GM18951 (cell line): Measurements from ENCODE around the gene NINJ2.

Experiments used
- POLR2A ChIP-seq: IDR thresholded peaks from 4 replicates; pipeline ENCODE4 v1.6.1; 2011; ENCODE audit warnings: mild to moderate bottlenecking; ENCODE audit not compliant: insufficient read length, insufficient read depth; ENCODE audit errors: extremely low read depth
- in situ Hi-C: fragments of 300-500 bp; cut with MboI; formaldehyde crosslinking; loops from one replicate; pipeline ENCODE4 v1.12.0; 2022; ENCODE audit warnings: low sequenced_read_pairs, mixed read lengths, inconsistent platforms; ENCODE audit not compliant: unreplicated experiment

The NINJ2 gene

GRCh38 chr12:690466-690865, 27.2 kb upstream of the NINJ2 start:
- in situ Hi-C loops: no loop called here
- TF ChIP-seq POLR2A: no peak

- in situ Hi-C loops: no loop called here
- TF ChIP-seq POLR2A: no peak
These were observed 22.1 kb upstream of the NINJ2 start for GRCh38 chr12:685388-685787.

DNA sequence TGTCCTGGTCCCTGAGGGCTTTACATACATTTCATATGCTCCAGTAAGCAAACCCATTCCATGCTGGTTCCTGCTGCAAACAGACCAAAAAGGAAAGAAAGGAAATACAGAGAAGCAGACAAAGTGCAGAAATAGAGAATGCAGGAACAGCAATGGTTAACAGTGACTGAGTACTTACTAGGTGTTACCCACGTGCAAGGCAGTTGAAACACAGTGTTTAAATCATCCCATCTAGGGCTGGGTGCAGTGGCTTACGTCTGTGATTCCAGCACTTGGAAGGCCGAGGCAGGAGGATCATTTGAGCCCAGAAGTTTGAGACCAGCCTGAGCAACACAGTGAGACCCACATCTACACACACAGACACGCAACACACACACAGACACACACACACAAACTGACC, 21.2 kb upstream of the NINJ2 start:
- TF ChIP-seq POLR2A: no peak
- in situ Hi-C loops: no loop called here

DNA sequence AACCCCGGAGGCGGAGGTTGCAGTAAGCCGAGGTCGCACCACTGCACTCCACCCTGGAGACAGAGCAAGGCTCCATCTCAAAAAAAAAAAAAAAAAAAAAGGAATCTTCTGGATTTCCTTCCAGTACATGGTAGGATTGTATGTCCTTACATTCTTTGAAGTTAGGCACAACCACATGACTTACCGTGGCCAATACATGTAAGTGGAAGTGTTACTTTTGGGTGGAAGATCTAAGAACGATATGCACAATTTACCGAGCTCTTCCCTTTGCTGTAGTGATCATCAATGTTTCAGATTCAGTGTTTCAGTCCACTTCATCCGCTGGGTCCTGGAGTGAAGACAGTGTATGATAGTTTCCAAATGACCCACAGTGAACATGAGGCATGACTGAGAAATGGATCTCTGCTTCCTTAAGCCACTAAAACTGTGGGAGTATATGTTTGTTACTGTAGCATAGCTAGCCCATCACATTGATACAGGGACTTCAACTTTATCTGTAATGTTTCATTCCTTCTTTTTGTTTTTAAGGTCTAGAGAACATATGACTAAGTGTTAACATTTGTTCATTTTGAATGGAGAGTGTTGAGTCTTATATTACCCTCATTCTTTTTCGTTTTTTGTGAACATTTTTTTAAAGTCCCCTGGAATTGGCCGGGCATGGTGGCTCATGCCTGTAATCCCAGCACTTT, 18.5 kb upstream of the NINJ2 start:
- in situ Hi-C loops: no loop called here
- no peak for TF ChIP-seq POLR2A

DNA sequence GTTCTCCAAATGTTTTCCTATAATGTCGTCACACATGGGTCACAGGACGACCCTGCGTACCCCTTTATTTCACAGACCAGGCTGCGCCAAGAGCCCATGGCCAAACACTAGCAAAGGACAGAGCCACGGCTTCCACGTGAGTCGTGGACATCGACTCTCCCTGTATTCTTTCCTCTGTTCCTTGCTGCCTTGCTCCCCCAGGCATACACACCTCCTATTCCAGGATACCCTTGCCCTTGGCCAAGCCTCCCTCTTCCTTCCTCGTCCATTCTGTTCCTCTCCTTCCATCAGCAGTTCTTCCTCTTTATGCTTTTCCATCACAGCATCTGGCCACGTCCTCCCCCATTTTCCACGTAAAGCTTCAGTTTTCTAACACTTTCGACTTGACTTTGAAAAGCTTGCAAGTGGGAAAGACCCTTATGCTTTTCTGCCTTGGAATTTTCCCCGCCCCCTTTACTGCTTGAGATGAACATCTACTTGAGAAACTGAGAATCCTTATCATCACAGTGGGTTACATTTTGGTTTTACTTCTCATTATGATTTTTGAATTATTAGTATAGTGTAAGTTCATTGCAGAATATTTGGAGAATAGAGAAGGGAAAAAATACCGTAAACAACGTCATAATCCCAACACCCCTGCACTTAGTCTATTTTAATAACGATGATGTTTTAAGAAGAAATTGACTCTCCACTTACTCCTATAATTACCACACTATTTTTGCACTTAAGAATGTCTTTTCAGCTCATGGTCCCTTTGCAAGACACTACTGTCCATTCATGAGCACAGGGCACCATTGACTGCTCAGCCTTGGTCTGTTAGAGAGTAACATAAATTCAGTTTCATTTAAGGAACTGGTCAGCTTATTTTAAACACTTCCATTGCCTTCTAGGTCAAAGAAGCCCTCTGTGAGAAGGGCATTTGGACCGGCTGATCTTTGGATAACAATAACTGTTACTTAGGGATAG, 15.8 kb upstream of the NINJ2 start:
- in situ Hi-C loops: loop anchor here (10.0 kb wide), 1 partner anchor 66 kb away; no protein-coding TSS in a partner anchor
- no peak for TF ChIP-seq POLR2A

GRCh38 chr12:675562-675961, 12.3 kb upstream of the NINJ2 start:
- no peak for TF ChIP-seq POLR2A
- in situ Hi-C loops: loop anchor here (10.0 kb wide), 1 partner anchor 69 kb away; no protein-coding TSS in a partner anchor

GRCh38 chr12:674272-674781, 11.1 kb upstream of the NINJ2 start:
- peak; percentile 60 for TF ChIP-seq POLR2A
- in situ Hi-C loops: loop anchor here (10.0 kb wide), 1 partner anchor 70 kb away; no protein-coding TSS in a partner anchor

DNA sequence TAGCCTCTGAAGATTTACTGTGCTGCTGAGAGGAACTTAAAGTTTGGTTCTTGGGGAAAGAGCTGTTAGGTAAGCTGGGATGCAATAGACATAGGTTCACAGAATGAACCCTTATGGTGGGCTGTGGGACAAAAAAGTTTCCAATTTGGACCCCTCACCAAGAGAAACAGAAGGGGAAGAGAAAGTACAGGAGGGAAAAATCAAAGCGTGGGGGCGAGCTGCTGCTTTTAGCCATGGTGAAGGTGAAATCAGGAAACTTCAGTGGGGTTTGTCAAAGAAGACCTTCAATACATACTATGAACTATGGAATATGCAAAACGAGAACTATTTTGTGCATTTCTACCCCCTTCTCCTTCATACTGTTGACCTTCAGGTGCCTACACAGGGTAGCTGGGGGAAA, 10.6 kb upstream of the NINJ2 start:
- TF ChIP-seq POLR2A: no peak
- in situ Hi-C loops: loop anchor here (10.0 kb wide), 1 partner anchor 71 kb away; no protein-coding TSS in a partner anchor

GRCh38 chr12:669576-669945, 6.3 kb upstream of the NINJ2 start:
- TF ChIP-seq POLR2A: no peak
- in situ Hi-C loops: no loop called here

DNA sequence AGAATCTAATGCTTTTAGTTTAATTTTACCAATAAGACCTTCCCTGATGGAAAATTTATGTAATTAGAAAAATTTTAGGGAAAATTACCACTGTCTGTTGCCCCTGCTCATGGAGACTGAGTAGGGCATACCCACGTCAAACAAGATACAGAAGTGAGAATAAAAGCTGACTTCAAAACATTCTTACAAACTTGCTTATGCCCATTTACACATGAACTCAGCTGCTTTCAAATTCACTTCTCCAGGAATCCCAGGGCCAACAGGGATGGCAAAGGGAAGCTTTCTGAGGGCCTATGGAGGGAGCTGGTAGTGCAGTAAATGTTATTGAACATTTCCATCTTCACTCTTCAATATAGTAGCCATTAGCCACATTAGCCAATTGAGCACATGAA, 4.8 kb upstream of the NINJ2 start:
- TF ChIP-seq POLR2A: no peak
- in situ Hi-C loops: no loop called here

DNA sequence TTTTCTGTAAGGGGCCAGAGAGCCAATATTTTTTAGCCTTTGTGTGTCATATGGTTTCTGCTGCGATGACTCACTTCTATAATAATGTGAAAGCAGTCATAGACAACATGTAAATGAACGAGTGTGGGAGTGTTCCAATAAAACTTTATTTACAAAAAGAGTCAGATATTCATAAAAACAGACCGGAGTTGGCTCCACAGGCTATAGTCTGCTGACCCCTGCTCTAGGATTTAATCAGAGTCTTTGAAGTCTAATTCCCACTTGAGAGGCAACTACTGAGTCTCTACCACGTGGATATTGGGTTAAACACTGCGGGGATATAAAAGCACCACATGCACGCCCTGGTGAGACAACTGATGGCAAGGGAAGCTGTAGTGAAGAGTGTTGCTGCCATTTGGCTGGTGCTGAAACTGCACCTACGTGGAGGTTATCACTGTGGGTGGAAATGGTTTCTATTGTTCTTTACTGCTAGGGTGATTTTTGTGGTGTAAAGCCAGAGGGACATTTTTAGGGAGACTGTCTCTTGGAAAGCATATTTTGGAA, 3.6 kb upstream of the NINJ2 start:
- in situ Hi-C loops: no loop called here
- TF ChIP-seq POLR2A: no peak

DNA sequence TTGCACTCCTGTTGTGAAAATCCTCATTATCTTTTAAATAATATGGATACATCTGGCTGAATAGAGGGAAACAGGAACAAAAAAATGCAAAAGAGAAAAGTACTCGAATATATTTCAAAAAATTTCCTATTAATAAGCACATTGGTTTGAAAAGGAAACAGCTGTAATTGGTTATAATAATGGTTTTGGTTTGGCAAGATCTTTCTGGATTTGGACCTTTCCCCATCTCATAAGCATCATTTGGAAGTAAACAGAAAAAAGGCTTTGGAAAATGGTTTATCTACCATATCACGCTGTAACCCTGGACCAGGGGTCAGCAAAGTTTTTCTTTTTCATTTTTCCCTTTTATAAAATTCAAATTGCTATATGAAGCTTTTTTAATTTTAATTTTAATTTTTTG, 2.8 kb upstream of the NINJ2 start:
- in situ Hi-C loops: no loop called here
- no peak for TF ChIP-seq POLR2A

- TF ChIP-seq POLR2A: no peak
- in situ Hi-C loops: no loop called here
These were observed 1.5 kb upstream of the NINJ2 start for GRCh38 chr12:664779-665092.

- in situ Hi-C loops: no loop called here
- TF ChIP-seq POLR2A: no peak
These were observed 982 bp upstream of the NINJ2 start for GRCh38 chr12:664075-664778.
